ENCODE data around the gene BTBD3. TPM values are rescaled to one million over a fixed set of nuclear protein-coding genes. Genes with fewer than 3 reads are reported as not detected.

BTBD3 gene
- total RNA-seq, 1 experiment from 2014 or later, result 38.5 TPM

GRCh38 chr20:11951696-11952095 is 34.0 kb downstream of the BTBD3 start:
- POLR2A ChIA-PET, result no interaction called here
- no peak for ATAC-seq
- no peak for DNase-seq (ENCODE audit: low spot score)
- peaks cover 9% of the 10 kb centered on the region for H3K36me3 Mint-ChIP-seq
- CTCF ChIA-PET, result no interaction called here
- H3K9me3 Mint-ChIP-seq, result peaks cover 17% of the 10 kb centered on the region
- H3K4me1 Mint-ChIP-seq, result no peaks in the 10 kb centered on the region
- TF ChIP-seq, protein P1, sequence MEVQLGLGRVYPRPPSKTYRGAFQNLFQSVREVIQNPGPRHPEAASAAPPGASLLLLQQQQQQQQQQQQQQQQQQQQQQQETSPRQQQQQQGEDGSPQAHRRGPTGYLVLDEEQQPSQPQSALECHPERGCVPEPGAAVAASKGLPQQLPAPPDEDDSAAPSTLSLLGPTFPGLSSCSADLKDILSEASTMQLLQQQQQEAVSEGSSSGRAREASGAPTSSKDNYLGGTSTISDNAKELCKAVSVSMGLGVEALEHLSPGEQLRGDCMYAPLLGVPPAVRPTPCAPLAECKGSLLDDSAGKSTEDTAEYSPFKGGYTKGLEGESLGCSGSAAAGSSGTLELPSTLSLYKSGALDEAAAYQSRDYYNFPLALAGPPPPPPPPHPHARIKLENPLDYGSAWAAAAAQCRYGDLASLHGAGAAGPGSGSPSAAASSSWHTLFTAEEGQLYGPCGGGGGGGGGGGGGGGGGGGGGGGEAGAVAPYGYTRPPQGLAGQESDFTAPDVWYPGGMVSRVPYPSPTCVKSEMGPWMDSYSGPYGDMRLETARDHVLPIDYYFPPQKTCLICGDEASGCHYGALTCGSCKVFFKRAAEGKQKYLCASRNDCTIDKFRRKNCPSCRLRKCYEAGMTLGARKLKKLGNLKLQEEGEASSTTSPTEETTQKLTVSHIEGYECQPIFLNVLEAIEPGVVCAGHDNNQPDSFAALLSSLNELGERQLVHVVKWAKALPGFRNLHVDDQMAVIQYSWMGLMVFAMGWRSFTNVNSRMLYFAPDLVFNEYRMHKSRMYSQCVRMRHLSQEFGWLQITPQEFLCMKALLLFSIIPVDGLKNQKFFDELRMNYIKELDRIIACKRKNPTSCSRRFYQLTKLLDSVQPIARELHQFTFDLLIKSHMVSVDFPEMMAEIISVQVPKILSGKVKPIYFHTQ (CRISPR knock-in tag; IDR thresholded peaks at IDR 0.05), result no peak
- no peak for TF ChIP-seq CREB1 (CRISPR knock-in tag; IDR thresholded peaks at IDR 0.05)
- TF ChIP-seq NFATC4 (CRISPR knock-in tag; IDR thresholded peaks at IDR 0.05), result no peak
- no peak for TF ChIP-seq OVOL2 (CRISPR knock-in tag; IDR thresholded peaks at IDR 0.05; ENCODE audit: borderline replicate concordance)
- no peak for TF ChIP-seq ZNF219 (CRISPR knock-in tag; IDR thresholded peaks at IDR 0.05; ENCODE audit: borderline replicate concordance)
- no peak for TF ChIP-seq EMX1 (CRISPR knock-in tag; IDR thresholded peaks at IDR 0.05)
- no peaks in the 10 kb centered on the region; the same call in none of the 2 replicates for H3K27me3 Mint-ChIP-seq (ENCODE audit: low read depth)
- H3K27ac Mint-ChIP-seq, result no peak overlapping the region
- H3K4me3 Mint-ChIP-seq, result no peak overlapping the region

DNA sequence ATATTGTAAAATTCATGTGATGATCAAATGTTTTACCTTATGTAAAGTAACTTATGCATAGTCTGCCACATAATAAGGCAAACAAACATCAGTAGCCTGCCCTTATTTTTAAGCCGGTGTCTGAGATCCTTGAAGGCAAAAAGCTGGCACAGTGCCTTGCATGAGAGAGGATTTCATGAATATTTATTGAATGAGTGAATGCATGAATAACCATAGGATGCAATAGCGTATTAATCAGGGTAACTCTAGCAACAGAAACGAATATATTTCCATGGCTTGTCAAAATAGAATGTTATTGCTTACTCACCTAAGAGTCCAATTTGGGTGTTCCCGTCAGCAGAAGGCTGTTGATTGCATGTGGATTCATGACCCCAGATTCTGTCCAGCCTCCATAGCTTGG is 34.9 kb downstream of the BTBD3 start:
- Mint-ChIP-seq H3K9me3 (peaks cover 17% of the 10 kb centered on the region), H3K27me3 (ENCODE audit: low read depth) (no peaks in the 10 kb centered on the region; the same call in none of the 2 replicates), H3K4me3 (no peak overlapping the region), H3K27ac (no peak overlapping the region), H3K4me1 (no peaks in the 10 kb centered on the region), H3K36me3 (peaks cover 9% of the 10 kb centered on the region)
- ATAC-seq (no peak), DNase-seq (ENCODE audit: low spot score) (no peak)
- POLR2A ChIA-PET, result interaction anchor here (0.7 kb wide), 1 partner anchor 231 kb away, joined by 4 read pairs; no protein-coding TSS in a partner anchor
- CTCF ChIA-PET, result no interaction called here
- TF ChIP-seq USF2 (CRISPR knock-in tag; IDR thresholded peaks at IDR 0.05) (no peak), JAZF1 (CRISPR knock-in tag; IDR thresholded peaks at IDR 0.05) (no peak), ZNF317 (CRISPR knock-in tag; IDR thresholded peaks at IDR 0.05; ENCODE audit: borderline replicate concordance, low read depth) (no peak)

DNA sequence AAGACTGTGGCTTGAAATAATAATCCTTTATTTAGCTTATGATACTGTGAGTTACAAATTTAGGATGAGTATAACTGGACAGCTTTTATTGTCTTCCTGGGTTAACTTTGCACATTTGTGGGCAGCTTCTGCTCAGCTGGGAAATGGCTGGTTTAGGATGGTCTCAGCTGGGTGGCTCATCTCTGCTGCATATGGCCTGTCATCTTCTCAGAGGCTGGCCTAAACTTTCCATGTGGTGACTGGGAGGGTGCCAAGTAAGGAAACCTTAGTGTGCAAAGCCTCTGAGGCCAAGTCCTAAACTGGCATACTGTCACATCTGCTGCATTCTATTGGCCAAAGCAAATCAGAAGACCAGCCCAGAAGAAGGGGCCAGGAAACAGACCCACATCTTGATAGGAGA is 40.2 kb downstream of the BTBD3 start:
- TF ChIP-seq NFE2L1 (CRISPR knock-in tag; IDR thresholded peaks at IDR 0.05), result no peak
- TF ChIP-seq FOXP4 (CRISPR knock-in tag; IDR thresholded peaks at IDR 0.05), result no peak
- TF ChIP-seq, protein P2, sequence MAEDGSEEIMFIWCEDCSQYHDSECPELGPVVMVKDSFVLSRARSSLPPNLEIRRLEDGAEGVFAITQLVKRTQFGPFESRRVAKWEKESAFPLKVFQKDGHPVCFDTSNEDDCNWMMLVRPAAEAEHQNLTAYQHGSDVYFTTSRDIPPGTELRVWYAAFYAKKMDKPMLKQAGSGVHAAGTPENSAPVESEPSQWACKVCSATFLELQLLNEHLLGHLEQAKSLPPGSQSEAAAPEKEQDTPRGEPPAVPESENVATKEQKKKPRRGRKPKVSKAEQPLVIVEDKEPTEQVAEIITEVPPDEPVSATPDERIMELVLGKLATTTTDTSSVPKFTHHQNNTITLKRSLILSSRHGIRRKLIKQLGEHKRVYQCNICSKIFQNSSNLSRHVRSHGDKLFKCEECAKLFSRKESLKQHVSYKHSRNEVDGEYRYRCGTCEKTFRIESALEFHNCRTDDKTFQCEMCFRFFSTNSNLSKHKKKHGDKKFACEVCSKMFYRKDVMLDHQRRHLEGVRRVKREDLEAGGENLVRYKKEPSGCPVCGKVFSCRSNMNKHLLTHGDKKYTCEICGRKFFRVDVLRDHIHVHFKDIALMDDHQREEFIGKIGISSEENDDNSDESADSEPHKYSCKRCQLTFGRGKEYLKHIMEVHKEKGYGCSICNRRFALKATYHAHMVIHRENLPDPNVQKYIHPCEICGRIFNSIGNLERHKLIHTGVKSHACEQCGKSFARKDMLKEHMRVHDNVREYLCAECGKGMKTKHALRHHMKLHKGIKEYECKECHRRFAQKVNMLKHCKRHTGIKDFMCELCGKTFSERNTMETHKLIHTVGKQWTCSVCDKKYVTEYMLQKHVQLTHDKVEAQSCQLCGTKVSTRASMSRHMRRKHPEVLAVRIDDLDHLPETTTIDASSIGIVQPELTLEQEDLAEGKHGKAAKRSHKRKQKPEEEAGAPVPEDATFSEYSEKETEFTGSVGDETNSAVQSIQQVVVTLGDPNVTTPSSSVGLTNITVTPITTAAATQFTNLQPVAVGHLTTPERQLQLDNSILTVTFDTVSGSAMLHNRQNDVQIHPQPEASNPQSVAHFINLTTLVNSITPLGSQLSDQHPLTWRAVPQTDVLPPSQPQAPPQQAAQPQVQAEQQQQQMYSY (CRISPR knock-in tag; IDR thresholded peaks at IDR 0.05), result no peak
- DNase-seq (ENCODE audit: low spot score) (no peak), ATAC-seq (no peak)
- Mint-ChIP-seq H3K9me3 (peaks cover 17% of the 10 kb centered on the region), H3K27me3 (ENCODE audit: low read depth) (peaks cover 9% of the 10 kb centered on the region), H3K27ac (no peak overlapping the region), H3K36me3 (peaks cover 9% of the 10 kb centered on the region), H3K4me3 (no peak overlapping the region), H3K4me1 (peaks cover 4% of the 10 kb centered on the region; the same call in 1 of the 2 replicates)
- ChIA-PET CTCF (interaction anchor here (0.7 kb wide), 1 partner anchor 55 kb away, joined by 3 read pairs; no protein-coding TSS in a partner anchor), POLR2A (interaction anchor here (1.5 kb wide), 1 partner anchor 10 kb away, joined by 4 read pairs; no protein-coding TSS in a partner anchor)
